Stimulated activated CD8-positive, alpha-beta memory T cell treated with anti-CD3 and anti-CD28 coated beads, Interleukin-4, amount 100 ng/mL, for 24 hours (primary cell): ENCODE measurements around the gene PAX5.

Source experiments
- DNase-seq: peaks from one replicate; pipeline ENCODE4 v3.0.0-alpha.2; 2020; ENCODE audit warnings: low read depth

Gene PAX5

DNA sequence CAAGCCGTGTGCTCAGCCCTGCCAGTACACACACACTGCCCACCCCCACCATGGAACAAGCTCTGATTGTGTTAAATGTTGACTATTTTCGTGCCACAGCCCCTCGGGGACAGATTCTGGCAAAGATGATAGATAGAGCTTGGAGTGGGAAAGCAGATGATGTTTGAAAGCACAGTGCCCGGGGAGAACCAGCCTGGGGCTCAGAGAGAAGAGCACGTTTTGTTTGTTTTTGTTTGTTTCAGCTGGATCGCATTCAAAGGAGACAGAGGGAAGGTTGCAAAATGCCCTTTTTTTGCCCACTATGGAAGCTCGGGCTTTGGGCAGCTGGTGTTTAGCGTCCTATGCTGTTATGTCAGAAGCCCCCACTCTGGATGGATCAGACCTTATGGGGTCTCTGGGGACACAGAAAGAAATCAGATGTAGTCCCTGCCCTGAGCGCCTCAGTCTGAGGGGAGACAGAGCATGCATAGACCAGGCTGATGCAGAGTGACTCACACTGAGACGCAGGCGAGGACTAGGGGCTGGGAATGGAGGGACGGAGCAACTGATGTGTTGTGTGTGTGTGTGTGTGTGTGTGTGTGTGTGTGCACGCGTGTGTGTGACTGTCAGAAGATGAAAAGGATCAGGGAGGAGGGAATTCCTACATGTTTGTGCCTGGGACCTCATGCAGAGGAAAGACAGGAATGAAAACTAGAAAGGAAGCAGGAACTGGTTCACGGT is 231.7 kb downstream of the PAX5 start:
- no peak for DNase-seq

DNA sequence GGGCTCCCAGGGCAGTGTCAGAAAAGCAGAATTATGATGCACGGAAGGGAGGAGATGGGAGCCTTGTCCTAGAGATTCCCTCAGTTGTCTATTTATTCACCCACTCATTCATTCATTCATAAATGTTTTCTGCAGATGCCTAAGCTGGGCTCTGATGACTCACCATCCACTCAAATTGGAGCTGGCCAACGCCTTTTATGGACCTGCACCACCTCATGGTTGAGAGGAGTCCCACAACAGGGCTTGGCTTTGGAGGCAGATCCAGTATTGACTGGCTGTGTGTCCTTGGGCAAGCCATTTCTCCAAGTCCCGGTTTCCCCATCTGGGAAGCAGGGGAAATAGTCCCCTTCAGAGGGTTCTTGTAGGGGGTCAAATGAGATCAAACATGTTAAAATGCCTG is 233.6 kb downstream of the PAX5 start:
- no peak for DNase-seq

DNA sequence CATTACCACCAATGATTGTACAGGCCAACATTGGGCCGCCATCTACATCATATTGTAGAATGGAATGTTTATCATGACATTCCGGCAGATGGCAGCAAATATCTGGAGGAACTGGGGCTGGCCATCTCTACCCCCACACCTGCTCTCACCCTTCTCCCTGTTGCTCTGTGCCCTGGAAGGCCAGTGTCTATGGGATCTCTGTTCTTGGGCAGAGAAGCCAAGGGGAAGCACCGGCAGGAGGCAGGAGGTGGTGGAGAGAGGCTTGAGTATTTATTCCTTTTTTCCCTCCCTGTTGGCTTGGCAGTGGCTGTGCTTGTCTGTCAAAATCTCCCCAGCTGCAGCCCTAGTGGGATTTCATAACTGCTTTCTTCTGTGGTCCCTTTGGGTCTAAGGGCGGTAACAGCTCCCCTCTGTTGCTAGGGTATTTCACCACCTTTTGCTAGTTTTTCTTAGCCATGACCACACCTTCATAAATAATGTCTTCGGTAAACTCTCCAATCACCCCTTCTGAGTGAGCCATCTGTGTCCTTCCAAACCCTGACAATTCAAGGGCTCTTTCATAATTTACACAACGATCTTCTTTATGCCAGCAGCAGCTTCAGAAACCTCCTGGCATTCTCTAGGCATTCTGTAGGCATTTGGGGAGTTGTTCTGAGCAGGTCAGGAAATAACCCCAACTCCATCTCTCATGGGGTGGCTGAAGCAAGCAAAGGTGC is 235.6 kb downstream of the PAX5 start:
- no peak for DNase-seq

DNA sequence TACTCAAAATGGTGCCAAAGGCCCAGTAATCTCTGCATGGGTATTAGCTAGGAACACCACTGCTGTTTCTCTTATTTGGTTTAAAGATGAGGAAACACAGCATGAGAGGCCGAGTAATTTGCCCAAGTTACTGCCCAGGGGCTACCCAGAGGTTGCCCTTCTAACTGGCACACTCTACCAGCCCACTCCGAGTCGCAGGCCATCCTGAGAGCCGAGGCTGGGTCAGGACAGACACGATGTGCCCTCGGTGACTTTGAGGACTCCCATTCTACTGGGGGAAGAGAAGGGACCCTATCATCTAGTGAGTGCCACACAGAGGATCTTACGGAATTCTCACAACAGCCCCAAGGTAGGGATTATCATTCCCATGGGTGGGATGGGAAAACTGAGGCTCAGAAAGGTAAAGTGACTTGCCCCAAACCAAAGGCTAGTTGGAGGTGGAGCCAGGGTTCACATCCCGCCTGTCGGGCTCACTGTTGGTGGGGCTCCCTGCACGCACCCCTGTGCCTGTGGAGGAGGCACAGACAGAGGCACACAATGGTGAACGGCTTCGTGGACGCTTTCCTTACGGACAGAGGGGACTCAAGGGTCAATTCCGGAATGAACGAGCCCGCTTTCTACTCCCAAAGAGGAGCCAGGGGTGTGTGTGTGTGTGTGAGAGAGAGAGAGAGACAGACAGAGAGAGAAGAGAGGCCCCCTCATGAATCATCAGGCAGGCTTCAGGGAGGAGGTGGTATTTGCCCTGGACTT is 236.4 kb downstream of the PAX5 start:
- DNase-seq = no peak

DNA sequence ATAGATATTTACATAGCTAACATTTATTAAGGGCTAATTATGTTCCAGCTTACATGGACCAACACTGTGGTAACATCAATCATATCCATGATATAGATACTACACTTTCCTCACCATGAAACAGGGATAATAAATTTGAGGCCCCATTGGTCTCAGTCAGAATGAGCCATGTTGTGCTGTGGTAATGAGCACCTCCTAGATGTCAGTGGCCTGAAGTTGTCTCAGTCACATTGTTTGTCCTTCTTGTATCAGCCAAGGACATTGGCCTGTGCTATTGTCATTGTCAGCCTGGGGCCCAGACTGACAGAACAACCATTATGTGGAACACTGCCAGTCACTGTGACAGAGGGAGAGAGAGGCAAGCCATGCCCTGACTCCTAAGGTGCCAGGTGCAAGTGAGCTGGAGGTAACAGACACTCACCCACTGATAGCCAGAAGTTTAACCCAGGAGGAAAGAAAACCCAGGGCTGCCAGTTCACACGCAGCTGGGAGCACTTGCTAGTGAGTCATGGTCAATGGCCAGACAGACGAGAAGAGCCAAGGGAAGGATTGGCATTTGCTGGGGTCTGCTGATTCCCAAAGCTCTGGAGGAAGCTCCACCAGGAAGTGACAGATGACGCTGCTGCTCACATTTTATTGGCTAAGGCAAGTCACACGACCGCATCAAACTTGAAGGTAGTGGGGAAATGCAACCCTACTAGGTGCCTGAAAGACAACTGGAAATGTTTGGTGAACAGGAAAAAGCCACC is 237.2 kb downstream of the PAX5 start:
- DNase-seq = no peak

DNA sequence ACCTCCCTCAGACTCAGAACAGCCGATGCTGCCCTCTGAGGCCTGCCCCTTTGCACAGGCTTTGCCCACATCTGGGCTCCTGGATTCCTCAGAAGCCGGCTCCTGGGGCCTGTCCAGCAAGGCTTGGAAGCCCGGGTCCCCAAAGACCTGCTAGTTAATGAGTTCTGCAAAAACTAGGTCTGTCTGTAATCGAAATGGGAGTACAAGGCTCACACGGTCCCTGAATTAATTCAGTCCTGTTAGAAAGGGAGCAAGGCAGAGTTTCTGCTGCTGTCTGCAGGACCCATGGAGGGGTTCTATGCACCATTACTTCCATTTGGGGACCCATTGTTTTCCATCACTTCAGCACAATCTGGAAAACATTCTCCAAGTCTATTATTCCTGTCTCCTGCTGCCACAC is 239.6 kb downstream of the PAX5 start:
- DNase-seq = no peak

DNA sequence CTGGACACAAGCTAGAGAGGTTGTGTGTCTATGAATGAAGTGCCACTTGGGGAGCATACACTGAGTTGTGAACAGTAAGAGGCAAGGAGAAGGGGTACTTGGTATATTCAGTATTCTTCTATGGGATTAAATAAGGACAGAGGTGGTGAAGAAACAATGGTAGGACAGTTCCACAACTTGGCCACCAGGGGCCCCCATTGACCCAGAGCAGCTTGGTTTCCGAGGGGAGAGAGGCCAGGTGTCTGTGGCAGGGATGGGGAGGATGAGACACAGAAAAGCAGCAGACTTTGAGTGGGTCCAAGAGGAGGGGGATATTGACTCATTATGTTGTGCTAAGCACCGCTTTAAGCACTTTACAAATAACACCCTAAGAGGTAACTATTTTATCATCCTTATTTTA is 240.8 kb downstream of the PAX5 start:
- DNase-seq = no peak

DNA sequence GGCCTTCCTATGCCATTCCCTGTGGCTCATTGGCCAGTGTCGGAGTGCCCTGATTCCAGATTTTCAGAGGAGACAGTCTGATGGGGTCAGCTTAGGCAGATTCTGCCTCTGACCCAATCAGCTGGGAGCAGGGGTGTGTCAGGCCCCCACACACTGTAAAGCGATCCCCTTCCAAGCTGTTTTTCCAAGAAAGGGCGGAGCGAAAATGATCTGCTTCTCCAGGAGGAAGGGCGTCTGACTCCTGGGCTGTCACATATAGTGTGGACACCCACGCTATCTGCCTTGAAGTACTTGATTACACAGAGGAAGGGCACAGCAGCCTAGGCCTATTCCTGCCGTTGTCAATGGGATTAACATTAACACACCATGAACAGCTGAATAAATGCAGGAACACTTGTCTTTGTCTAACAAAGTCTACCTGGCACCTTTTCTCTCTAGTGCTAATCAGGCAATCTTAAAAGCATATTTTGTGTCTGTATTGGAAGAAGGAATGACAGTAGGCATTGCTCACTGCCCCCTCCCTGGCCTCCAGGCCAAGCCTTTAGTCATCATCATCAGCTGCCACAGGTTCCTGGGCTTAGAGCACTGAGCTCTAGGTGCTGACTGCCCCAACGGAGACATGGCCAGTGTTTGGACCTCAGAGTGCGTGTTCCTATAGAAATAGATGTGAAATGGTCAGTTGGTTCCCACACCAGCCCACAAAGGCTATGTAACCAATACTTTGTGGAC is 242.7 kb downstream of the PAX5 start:
- DNase-seq = no peak

DNA sequence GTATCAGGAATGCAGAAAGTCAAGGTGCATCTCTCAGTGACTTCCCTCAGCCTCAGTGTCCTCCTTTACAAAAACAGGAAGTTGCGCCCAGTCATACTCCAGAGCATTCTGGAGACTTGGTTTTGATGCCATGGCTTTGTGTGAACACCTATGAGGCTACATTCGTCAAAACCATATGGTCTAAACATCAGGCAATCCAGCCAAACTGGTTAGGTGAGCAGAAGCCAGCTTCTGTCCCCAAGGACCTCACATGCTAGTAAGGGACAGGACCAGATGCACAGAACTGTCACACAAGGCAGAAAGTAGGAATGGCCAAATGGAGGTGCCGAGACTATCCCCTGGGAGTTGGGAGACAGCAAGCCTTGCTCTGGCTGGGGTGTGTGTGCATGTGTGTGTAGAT is 244.2 kb downstream of the PAX5 start:
- DNase-seq = no peak

DNA sequence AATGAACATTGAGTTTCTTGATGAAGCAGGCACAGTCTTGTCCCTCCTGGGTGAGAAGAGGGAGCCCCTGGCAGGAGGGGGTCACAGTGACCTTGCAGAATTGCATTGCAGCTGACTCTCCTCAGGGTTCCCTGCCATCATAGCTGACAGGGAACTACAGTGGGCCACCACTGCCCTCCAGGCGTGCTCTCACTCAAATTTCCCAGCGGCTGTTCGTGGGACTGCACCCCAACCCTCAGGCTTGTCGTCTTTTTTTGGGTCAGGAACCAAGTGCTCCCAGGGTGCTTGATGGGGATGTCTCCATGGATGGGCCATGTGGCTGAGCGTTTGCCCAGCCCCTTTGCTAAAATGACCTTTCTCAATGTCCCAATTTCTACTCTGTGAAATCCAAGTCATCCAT is 245.5 kb downstream of the PAX5 start:
- DNase-seq = no peak

DNA sequence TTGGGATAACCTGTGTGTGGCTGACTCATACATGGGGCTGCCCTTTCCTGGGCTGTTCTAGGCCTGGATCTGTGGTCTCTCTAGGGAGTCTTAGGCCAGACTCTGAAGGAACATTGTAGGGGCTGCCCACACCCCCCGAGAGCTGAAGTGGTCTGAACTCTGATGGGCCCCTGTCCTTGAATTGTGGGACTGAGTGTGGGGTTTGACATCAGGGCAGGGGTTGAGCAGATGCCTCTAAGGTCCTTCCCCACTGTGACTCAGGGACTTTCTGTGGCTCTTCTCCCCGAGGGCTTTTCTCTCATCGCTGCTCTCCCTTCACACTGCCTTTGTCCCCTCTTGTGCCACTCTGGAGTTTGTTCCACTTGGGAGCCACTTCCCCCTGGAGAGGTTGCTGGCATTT is 246.4 kb downstream of the PAX5 start:
- no peak for DNase-seq
